22Rv1 (cell line): ENCODE measurements around the gene NFKB1.

ENCODE experiments used
- ZFX ChIP-seq: fragments of 450-650 bp; IDR thresholded peaks from 2 replicates; pipeline ENCODE4 v1.6.1; 2017; ENCODE audit warnings: antibody characterized with exemption, borderline replicate concordance
- TF ChIP-seq, protein P1 (sequence below): fragments of 450-650 bp; IDR thresholded peaks from 2 replicates; pipeline ENCODE4 v1.5.1; 2017; ENCODE audit warnings: mild to moderate bottlenecking

DNA sequence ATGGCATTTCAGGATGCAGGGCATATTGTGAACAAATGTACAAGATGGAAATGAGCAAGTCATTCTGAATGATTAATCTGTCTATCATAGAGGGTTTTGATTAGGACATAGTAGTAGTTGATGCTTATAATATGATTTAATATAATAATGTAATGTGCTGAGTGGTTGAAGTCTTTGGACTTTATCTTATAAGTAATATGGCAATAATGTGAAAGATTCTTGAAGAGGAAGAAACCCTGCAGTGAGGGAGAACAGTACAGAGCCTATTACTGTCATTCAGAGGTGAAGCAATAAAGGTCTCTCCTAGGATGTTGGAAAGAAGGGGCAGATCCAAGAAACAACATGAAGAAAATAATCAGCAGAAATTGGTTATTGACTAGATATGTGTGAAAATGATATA is 16.6 kb downstream of the NFKB1 start:
- TF ChIP-seq, protein P1, sequence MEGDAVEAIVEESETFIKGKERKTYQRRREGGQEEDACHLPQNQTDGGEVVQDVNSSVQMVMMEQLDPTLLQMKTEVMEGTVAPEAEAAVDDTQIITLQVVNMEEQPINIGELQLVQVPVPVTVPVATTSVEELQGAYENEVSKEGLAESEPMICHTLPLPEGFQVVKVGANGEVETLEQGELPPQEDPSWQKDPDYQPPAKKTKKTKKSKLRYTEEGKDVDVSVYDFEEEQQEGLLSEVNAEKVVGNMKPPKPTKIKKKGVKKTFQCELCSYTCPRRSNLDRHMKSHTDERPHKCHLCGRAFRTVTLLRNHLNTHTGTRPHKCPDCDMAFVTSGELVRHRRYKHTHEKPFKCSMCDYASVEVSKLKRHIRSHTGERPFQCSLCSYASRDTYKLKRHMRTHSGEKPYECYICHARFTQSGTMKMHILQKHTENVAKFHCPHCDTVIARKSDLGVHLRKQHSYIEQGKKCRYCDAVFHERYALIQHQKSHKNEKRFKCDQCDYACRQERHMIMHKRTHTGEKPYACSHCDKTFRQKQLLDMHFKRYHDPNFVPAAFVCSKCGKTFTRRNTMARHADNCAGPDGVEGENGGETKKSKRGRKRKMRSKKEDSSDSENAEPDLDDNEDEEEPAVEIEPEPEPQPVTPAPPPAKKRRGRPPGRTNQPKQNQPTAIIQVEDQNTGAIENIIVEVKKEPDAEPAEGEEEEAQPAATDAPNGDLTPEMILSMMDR = no peak
- no peak for TF ChIP-seq ZFX
